H1 (cell line): ENCODE measurements around the gene IL18R1. TPM values are rescaled to one million over a fixed set of nuclear protein-coding genes. Genes with fewer than 3 reads are reported as not detected.

Source experiments
- CTCF ChIA-PET: fragments of 300-600 bp; sonication (Branson Sonifier 250); formaldehyde crosslinking; loops from one replicate; lab custom pipeline; 2021; ENCODE audit not compliant: partially characterized antibody; lab: Charles Lee
- POLR2A ChIA-PET: fragments of 300-600 bp; sonication (Branson Sonifier 250); formaldehyde crosslinking; loops from one replicate; lab custom pipeline; 2021; ENCODE audit warnings: inconsistent platforms; ENCODE audit not compliant: partially characterized antibody; lab: Charles Lee
- DNase-seq, 2 experiments: peaks; one replicate each; pipeline versions ENCODE4 v3.0.0 to v3.0.0-alpha.2; 2010 to 2022; ENCODE audit warnings: low spot score in 2 of 2, low read depth in 1 of 2, mixed read lengths in 1 of 2
- FAIRE-seq: peaks from 2 replicates; lab custom pipeline; 2011; peaks lifted over from hg19 to GRCh38; lab: Jason Lieb, UNC
- H2AFZ ChIP-seq: 2 replicates; pipeline ENCODE4 v1.8.1; 2012; ENCODE audit warnings: low read length, inconsistent platforms
- H2AK5ac ChIP-seq: 2 replicates; pipeline ENCODE4 v1.6.1; 2013; ENCODE audit warnings: low read depth, low read length
- H2BK120ac ChIP-seq: replicated peaks from 2 replicates; pipeline ENCODE3; 2013; ENCODE audit warnings: low read depth, low read length, inconsistent platforms
- H2BK12ac ChIP-seq: 2 replicates; pipeline ENCODE4 v1.6.1; 2013; ENCODE audit warnings: low read depth, low read length
- H2BK15ac ChIP-seq: 2 replicates; pipeline ENCODE4 v1.6.1; 2013; ENCODE audit warnings: low read length
- H2BK20ac ChIP-seq: 2 replicates; pipeline ENCODE4 v1.6.1; 2013; ENCODE audit warnings: low read length
- H2BK5ac ChIP-seq: 2 replicates; pipeline ENCODE4 v1.6.1; 2013; ENCODE audit warnings: low read depth, low read length
- H3K14ac ChIP-seq: 2 replicates; pipeline ENCODE4 v1.6.1; 2013; ENCODE audit warnings: inconsistent platforms; ENCODE audit not compliant: insufficient read length
- H3K18ac ChIP-seq: 2 replicates; pipeline ENCODE4 v1.6.1; 2013; ENCODE audit warnings: low read length; ENCODE audit errors: extremely low read depth
- H3K23ac ChIP-seq: 2 replicates; pipeline ENCODE4 v1.6.1; 2013; ENCODE audit warnings: inconsistent platforms; ENCODE audit not compliant: insufficient read length
- H3K23me2 ChIP-seq: 2 replicates; pipeline ENCODE4 v1.6.1; 2013; ENCODE audit warnings: low read depth, low read length
- H3K27ac ChIP-seq: 2 replicates; pipeline ENCODE4 v1.6.1; 2011; ENCODE audit warnings: low read depth, low read length, inconsistent platforms
- H3K27me3 ChIP-seq, 4 experiments: replicated peaks in 1 of 4; 1 replicate in 1 of 4; 2 replicates in 3 of 4; pipeline versions ENCODE4 v1.6.1 to v1.8.1; 2011 to 2013; ENCODE audit warnings: low read length in 3 of 4, mild to moderate bottlenecking in 3 of 4, inconsistent platforms in 2 of 4, mixed read lengths in 2 of 4, moderate library complexity in 1 of 4; ENCODE audit not compliant: control insufficient read depth in 3 of 4, insufficient read depth in 3 of 4; ENCODE audit errors: extremely low read depth in 1 of 4
- H3K36me3 ChIP-seq, 4 experiments: 2 replicates each; pipeline versions ENCODE4 v1.6.1 to v1.8.1; 2011 to 2013; ENCODE audit warnings: mild to moderate bottlenecking in 4 of 4, low read length in 3 of 4, moderate library complexity in 2 of 4, control low read depth in 1 of 4, inconsistent platforms in 1 of 4; ENCODE audit not compliant: insufficient read depth in 4 of 4, control insufficient read depth in 2 of 4
- H3K4ac ChIP-seq: replicated peaks from 2 replicates; pipeline ENCODE3; 2013; ENCODE audit warnings: low read length, low read depth, mixed read lengths, inconsistent platforms; ENCODE audit not compliant: insufficient read length
- H3K4me1 ChIP-seq, 4 experiments: replicated peaks in 1 of 4; 1 replicate in 1 of 4; 2 replicates in 3 of 4; pipeline versions ENCODE4 v1.6.1 to v1.8.1; 2011 to 2013; ENCODE audit warnings: low read length in 3 of 4, inconsistent platforms in 2 of 4, mixed read lengths in 1 of 4; ENCODE audit not compliant: insufficient read depth in 4 of 4, control insufficient read depth in 3 of 4
- H3K4me2 ChIP-seq, 2 experiments: 2 replicates each; pipeline versions ENCODE4 v1.6.1 to v1.8.1; 2011 to 2013; ENCODE audit warnings: low read depth in 2 of 2, low read length in 2 of 2, control low read depth in 1 of 2, inconsistent platforms in 1 of 2, mild to moderate bottlenecking in 1 of 2; ENCODE audit not compliant: insufficient read depth in 1 of 2
- H3K4me3 ChIP-seq, 4 experiments: fragments of 200-600, 300-600 bp in 1 of 4; sonication (generic), shearing (Covaris generic), sonication (Bioruptor Twin) in 1 of 4; 2 replicates each; pipeline versions ENCODE4 v1.5.1 to v1.8.1; 2011 to 2016; ENCODE audit warnings: low read length in 4 of 4, low read depth in 3 of 4, control low read depth in 2 of 4, inconsistent platforms in 2 of 4, mild to moderate bottlenecking in 2 of 4, mixed read lengths in 1 of 4, moderate library complexity in 1 of 4; ENCODE audit not compliant: insufficient read depth in 2 of 4; ENCODE audit errors: extremely low read depth in 1 of 4
- H3K56ac ChIP-seq: replicated peaks from 2 replicates; pipeline ENCODE3; 2013; ENCODE audit warnings: low read depth, mild to moderate bottlenecking, mixed read lengths, low read length, inconsistent platforms; ENCODE audit not compliant: insufficient read length
- H3K79me1 ChIP-seq: 2 replicates; pipeline ENCODE4 v1.6.1; 2013; ENCODE audit warnings: low read depth, low read length, control low read depth
- H3K79me2 ChIP-seq, 2 experiments: 2 replicates each; pipeline versions ENCODE4 v1.6.1 to v1.8.1; 2012 to 2013; ENCODE audit warnings: low read length in 2 of 2, mild to moderate bottlenecking in 2 of 2, inconsistent platforms in 1 of 2; ENCODE audit not compliant: insufficient read depth in 2 of 2, control insufficient read depth in 1 of 2
- H3K9ac ChIP-seq, 4 experiments: replicated peaks in 1 of 4; 1 replicate in 1 of 4; 2 replicates in 3 of 4; pipeline versions ENCODE4 v1.6.1 to v1.8.1; 2011 to 2013; ENCODE audit warnings: low read depth in 3 of 4, low read length in 3 of 4, control low read depth in 2 of 4, mild to moderate bottlenecking in 2 of 4, moderate library complexity in 2 of 4, inconsistent platforms in 1 of 4; ENCODE audit errors: extremely low read depth in 1 of 4
- H3K9me3 ChIP-seq, 2 experiments: 2 replicates each; pipeline versions ENCODE4 v1.6.1 to v1.8.1; 2012 to 2013; ENCODE audit warnings: mild to moderate bottlenecking in 2 of 2, moderate library complexity in 2 of 2, control low read depth in 1 of 2, inconsistent platforms in 1 of 2, low read depth in 1 of 2, low read length in 1 of 2, mixed read lengths in 1 of 2; ENCODE audit not compliant: insufficient read depth in 2 of 2
- H4K20me1 ChIP-seq, 2 experiments: replicated peaks in 1 of 2; 2 replicates each; pipeline versions ENCODE3 to v1.8.1; 2011 to 2013; ENCODE audit warnings: inconsistent platforms in 2 of 2, low read length in 2 of 2, mild to moderate bottlenecking in 1 of 2; ENCODE audit not compliant: insufficient read depth in 2 of 2, control insufficient read depth in 1 of 2
- H4K5ac ChIP-seq: 2 replicates; pipeline ENCODE4 v1.6.1; 2013; ENCODE audit warnings: low read length, low read depth, mixed read lengths, inconsistent platforms; ENCODE audit not compliant: insufficient read length
- H4K8ac ChIP-seq: 2 replicates; pipeline ENCODE4 v1.8.0; 2013; ENCODE audit warnings: mild to moderate bottlenecking, moderate library complexity, low read length, inconsistent platforms; ENCODE audit not compliant: insufficient read depth; ENCODE audit errors: extremely low read depth
- H4K91ac ChIP-seq: replicated peaks from 2 replicates; pipeline ENCODE3; 2013; ENCODE audit warnings: low read length, mixed read lengths, inconsistent platforms; ENCODE audit not compliant: insufficient read length
- SP2 ChIP-seq: IDR thresholded peaks from 2 replicates; pipeline ENCODE4 v1.6.1; 2012; ENCODE audit warnings: mild to moderate bottlenecking, low read length, inconsistent platforms
- WGBS, 2 experiments: shearing (Covaris generic) in 1 of 2; methylation state at CpG; one replicate each; pipeline versions ENCODE4 v1.1.6 to v1.1.7; 2013 to 2015; ENCODE audit warnings: low lambda C conversion rate in 2 of 2, mixed read lengths in 2 of 2, inconsistent platforms in 1 of 2, low coverage in 1 of 2, missing lambda C conversion rate in 1 of 2; ENCODE audit not compliant: insufficient replicate concordance in 2 of 2, insufficient coverage in 1 of 2, insufficient read length in 1 of 2; ENCODE audit errors: extremely low coverage in 1 of 2, missing lambda C conversion rate in 1 of 2; 5-methylcytosine and 5-hydroxymethylcytosine counted together
- polyA plus RNA-seq, 7 experiments: library from polyadenylated mRNA; depleted of rRNA in 3 of 7; stranded (reverse) in 5 of 7; unstranded in 2 of 7; fragments of >200 nt in 5 of 7; fragments of 200-250 nt in 2 of 7; gene quantifications; 1 replicate in 5 of 7; 2 replicates in 1 of 7; 4 replicates in 1 of 7; pipeline versions ENCODE4 v1.2.1 to v1.2.3, GENCODE V29; 2011 to 2013; ENCODE audit warnings: missing spikeins in 2 of 7, mixed read lengths in 2 of 7
- total RNA-seq: library from RNA; stranded (reverse); fragmentation: NEBNext Ultra II Directional; extraction: Animal tissue kit (Norgen Biotek cat#: 25700); gene quantifications from 2 replicates; pipeline ENCODE4 v1.2.1, GENCODE V29; 2021

IL18R1 gene
- total and polyA plus RNA-seq, 2 of the 8 experiments (the other 6 are each of a cell fraction or from before 2014, with no cell fraction given) = 0.54 TPM; not detected in 1

DNA sequence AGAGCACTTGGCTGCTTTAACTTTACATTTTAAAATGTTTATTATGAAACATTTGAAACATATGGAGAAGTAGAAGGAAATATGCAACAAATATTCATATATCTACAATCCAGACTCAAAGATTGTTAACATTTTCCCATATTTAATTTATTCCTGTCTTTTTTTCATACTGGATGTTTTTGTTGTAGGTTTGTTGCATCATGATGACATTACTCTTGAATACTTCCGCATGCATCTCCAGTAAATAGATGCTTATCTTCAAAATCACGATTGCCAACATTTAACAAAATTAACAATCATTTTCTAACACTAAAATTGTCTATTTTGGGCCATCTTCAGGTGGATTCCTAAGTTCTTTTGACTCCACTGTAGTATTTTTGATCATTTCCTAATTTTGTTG, 46.3 kb downstream of the IL18R1 start:
- Histone ChIP-seq H4K20me1 (no peaks in the 10 kb centered on the region), H3K4me1 (no peaks in the 10 kb centered on the region), H4K5ac (no peak overlapping the region), H3K36me3 (no peaks in the 10 kb centered on the region), H3K23me2 (no peaks in the 10 kb centered on the region), H3K18ac (no peak overlapping the region), H3K79me2 (no peaks in the 10 kb centered on the region), H3K23ac (no peak overlapping the region), H2BK5ac (no peak overlapping the region), H4K91ac (no peak overlapping the region), H2AK5ac (no peak overlapping the region), H2AFZ (no peak overlapping the region), H3K14ac (no peak overlapping the region), H3K4ac (no peak overlapping the region), H3K9ac (no peak overlapping the region), H2BK12ac (no peak overlapping the region), H2BK15ac (no peak overlapping the region), H2BK120ac (no peak overlapping the region), H3K27me3 (no peaks in the 10 kb centered on the region), H3K9me3 (no peaks in the 10 kb centered on the region), H2BK20ac (no peak overlapping the region), H3K56ac (no peak overlapping the region), H3K27ac (no peak overlapping the region), H3K4me2 (no peak overlapping the region), H3K4me3 (no peak overlapping the region), H4K8ac (no peak overlapping the region), H3K79me1 (no peaks in the 10 kb centered on the region)
- POLR2A ChIA-PET = no interaction called here
- 87% methylated on average over 2 of the region's 2 CpGs; no CpG with 5 or more reads in 1 of the 2 experiments for WGBS, 2 experiments
- no peak for FAIRE-seq
- TF ChIP-seq SP2 = no peak
- no peak for DNase-seq
- CTCF ChIA-PET = no interaction called here
